Measurements from ENCODE around the gene YPEL5.
"Not testable (repeated sequence)": the region's sequence is repeated elsewhere in the genome, so short reads cannot be mapped to it uniquely, and the experiment has no call there.

YPEL5 gene

DNA sequence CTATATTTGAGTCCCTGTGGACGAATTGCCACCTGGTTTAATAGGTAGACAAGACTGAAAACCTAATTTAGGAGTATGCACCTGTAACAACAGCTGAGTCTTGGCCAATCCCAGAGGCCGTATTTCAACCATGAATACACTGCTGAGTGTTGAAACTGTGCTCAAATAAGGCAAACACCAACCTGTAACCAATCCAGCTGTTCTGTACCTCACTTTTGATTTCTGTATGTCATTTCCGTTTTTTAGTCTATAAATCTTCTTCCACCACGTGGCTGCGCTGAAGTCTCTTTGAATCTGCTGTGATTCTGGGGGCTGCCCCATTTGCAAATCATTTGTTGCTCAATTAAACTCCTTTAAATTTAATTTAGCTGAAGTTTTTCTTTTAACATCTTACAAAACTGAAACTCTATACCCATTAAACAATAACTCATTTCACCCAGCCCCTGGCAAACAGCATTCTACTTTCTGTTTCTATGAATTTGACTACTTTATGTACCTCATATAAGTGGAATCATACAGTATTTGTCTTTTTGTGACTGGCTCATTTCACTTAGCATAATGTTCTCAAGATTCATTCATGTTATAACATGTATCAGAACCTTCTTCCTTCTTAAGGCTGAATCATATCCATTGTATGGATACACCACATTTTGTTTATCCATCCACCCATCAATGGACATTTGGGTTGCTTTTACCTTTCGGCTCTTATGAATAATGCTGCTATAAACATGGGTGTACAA is 7.5 kb upstream of the YPEL5 start:
- no peak for DNase-seq

- no peak for DNase-seq
Measured at GRCh38 chr2:30141136-30141535, 5.7 kb upstream of the YPEL5 start.

DNA sequence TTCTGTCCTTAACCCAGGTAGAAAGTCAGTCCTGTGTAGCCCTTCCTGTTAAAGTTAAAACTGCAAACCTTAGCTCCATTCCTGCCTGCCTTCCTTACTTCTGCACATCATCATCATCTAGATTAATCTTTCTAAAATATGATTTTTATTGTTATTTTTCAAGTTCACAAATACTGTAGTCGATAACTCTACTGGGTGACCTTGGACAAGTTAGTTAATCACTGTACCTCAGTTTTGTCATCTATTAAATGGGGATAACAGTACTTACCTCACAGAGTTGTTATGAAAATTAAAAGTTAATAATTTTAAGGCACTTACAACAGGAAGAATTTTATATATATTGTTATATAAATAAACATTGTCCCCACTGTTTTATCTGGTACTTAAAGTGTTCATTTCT is 2.5 kb upstream of the YPEL5 start:
- no peak for DNase-seq

- not testable (repeated sequence) for DNase-seq
Measured at GRCh38 chr2:30144951-30145350, 1.9 kb upstream of the YPEL5 start.

GRCh38 chr2:30145826-30146336 is 926 bp upstream of the YPEL5 start:
- DNase-seq: no peak

GRCh38 chr2:30147196-30147714 is 448 bp downstream of the YPEL5 start:
- no peak for DNase-seq

DNA sequence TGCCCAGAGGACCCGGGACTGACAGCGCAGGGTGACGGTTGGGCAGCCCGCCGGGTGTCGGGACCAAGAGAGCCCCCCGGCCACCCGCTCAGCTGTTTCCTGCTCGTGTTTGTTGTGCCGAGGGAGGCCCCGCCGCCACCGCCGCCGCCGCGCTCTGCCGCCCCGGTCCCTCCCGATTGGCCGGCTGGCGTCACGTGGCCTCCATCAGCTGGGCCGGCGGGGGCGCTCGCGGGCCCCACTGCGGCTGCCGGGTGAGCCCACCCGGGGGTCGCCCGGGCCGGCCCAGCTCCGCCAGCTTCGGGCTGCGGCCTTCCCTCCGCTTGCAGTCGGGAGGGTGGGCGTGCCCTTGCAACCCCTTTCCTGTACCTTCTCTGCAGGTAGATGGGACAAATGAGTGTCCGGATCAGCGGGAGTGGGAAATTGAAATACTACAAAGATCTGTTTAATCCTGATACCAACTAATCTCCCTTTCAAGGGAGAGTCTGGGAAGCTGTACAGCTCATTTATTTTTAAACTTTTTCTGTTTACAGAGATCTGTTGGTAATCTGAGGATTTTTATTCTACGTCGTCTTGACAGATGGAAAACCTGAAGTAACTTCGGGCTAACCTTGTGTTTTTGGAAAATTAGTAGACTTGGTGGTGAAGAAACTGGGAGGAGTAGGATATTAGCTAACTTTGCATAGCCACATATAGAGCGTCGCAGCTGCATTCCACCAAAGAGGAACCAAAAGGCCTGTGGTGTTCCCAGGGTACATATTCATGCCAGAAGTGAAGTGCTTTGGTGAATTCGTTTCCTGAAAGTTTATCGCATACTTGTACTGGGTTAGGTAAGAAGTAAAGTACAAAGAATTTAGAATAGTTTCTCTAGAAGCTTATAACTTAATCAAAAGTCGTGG is 1.2 kb downstream of the YPEL5 start:
- no peak for DNase-seq

GRCh38 chr2:30148850-30149249 is 2.0 kb downstream of the YPEL5 start:
- no peak for DNase-seq

DNA sequence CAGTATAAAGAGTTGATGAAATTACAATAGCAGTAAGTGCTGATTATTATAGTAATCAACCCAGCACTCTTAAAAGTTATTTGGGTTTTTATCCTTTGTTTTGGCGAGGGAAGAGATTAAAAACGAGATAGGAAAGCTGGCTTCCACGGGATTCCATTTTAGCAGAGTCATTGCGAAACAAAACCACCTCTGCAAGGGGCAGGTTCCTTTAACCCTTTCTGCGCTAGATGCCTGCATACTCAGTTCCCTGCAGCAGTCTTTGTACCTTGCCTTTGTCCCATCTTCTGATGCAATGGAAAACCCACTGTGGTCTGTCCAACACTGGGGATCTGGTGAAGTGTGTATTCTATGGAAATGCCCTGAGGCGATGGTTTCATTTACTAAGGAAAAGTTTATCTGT is 2.7 kb downstream of the YPEL5 start:
- no peak for DNase-seq

GRCh38 chr2:30149976-30150375 is 3.2 kb downstream of the YPEL5 start:
- no peak for DNase-seq

DNA sequence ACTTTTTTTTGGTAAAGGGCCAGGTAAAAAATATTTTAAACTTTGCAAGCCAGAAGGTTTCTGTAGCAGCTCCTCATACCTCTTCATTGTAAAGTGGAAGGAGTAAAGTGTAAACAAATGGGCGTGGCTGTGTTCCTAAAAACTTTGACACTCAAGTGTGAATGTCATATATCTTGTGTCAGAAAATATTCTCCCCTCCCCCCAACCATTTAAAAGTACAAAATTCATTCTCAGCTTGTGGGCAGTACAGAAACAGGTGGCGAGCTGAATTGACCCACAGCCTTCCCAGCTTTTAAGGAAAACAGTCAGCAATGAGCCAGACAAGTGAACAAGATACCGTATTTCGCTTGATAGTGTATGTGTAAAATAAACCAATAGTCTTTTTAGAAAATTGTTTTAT is 4.0 kb downstream of the YPEL5 start:
- no peak for DNase-seq

DNA sequence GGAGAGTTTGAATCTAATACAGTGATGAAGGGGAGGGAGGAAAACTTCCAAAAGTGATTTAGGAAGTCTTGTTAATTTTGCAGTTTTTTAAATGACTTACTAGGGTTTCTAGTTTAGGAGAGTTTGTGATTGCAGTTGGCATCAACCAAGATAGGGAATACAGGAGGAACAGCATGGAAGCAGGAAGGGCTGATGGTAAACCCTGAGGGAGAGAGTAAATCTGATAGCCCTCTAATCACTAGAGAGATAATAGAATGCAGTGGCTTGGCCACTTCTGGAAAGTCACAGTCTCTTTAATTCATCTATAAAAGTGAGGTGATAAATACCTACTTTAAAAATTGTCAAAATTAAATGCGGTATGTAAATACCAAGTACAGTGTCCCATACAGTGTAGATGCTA is 5.6 kb downstream of the YPEL5 start:
- DNase-seq: no peak

- DNase-seq: no peak
Measured at GRCh38 chr2:30155202-30155601, 8.4 kb downstream of the YPEL5 start.

GRCh38 chr2:30155889-30156658 is 9.3 kb downstream of the YPEL5 start:
- no peak for DNase-seq

GRCh38 chr2:30157616-30158015 is 10.8 kb downstream of the YPEL5 start:
- no peak for DNase-seq

GRCh38 chr2:30159766-30160165 is 13.0 kb downstream of the YPEL5 start:
- DNase-seq: no peak

DNA sequence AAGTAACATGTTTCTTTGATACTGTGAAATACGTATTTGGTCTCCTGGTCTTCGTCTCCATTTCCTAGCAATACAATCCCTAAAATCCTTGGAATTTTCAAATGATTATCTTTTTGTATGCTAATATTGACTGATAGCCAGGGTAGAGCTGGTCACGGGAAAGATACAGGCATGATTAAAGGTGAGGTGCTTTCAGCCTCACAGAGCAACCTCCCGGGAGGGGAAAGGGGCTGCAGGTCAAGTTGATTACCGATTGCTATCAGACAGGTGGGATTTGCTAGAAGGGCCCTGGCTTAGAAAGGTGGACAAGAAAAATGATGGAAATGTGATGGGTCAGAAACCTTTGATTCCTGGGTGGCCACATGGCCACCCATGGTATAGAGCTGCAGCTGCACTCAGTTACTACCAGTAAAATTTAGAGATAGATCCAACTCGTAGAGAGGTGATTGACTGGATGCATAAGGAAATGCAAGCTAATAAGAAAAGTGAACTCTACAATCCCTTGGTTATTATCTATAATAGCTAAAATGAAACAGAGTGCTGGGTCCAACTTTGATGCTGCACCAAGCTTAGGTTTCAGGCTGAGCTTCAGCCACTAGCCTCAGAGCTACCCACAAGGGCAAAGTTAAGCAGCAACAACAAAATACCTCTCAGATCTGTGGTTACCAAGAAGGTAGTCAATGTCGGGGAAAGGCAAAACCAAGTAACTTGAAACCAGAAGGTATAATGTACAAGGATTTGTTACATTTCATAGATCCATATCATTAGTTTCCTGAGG is 15.3 kb downstream of the YPEL5 start:
- no peak for DNase-seq

DNA sequence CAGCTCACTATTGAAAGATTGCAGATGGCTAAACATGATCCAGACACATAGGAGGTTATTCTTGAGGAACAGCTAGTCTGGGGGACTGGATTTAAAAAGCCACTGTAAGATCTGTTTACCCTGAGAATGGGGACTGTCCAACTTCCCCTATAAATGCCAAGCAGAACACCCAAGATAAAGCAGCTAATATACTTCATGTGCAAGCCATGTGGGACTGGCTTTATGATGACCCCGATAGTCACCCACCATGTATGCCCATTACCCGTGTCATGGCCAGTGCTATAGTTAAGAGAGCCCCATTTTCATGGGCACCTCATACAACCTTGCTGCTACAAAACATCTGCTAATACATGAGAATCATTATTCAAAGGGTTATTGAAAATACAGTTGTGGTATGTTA is 16.0 kb downstream of the YPEL5 start:
- DNase-seq: no peak

DNA sequence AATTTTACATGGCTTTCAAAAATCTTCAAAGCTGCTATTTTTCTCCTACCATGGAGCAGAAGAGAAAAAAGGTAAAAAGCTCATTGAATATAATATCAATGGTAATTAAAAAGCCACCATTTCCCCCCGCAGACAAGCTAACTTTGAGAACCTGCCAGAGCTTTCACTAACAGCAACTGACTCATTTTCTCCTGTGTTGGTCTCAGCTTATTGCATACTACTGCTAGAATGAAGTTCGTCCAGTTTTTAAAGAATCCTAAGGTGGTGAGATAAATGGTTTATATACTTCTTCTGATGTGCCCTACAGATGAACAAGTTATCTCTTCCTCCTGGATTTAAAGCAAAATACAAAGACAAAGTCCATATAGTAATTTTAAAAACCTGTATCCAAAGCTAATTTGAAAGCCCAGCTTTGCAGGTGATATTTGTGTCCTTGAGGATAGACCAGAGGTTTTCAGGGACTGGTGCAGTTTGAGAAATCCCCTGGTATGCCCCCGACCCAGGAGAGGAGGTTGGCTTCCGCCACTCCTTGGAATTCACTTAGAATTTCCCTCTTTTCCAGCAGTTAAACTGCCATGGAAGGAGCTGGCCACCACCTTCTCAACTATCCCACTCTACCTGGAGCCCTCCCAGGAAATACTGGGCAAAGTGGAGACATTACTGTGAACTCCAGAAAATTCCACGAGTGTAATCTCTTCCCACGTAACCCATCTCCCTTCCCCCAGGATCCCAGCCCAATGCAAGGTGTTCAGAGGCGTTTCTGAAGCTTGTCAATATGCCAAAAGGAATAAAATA is 17.5 kb downstream of the YPEL5 start:
- DNase-seq: no peak

DNA sequence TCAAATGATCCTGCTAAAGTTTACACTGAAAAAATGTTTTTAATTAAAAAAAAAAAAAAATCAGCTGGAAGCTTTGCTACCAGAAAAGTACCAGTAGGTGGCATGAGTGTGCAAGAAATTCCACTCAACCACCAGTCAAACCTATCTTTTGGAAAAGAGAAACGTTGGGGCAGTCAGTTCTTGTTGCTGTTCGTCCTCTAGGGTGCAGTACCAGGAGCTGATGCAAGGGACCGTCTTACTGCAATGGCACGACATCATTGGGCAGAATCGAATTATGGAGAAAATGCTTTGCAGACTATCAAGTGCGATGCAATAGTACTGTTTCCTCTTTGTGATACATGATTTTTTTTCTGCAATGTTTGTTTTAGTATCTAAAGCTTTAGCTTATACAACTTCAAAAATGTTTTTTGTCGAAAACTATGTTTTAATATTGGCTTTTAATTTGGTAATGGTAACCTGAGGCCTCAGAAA is 18.3 kb downstream of the YPEL5 start:
- DNase-seq: peak; percentile 83

- DNase-seq: no peak
Measured at GRCh38 chr2:30165617-30166016, 18.8 kb downstream of the YPEL5 start.

Data from NCI-H524 treated with DMSO at 0.1 percent for 48 hours (cell line).